Mucosa of descending colon (tissue), 3 donors: ENCODE data around the gene WDR89. TPM values are rescaled to one million over a fixed set of nuclear protein-coding genes. Genes with fewer than 3 reads are reported as not detected.

Experiments
- ATAC-seq: fragments of 200-7000 bp; cut with Tn5 transposase; one replicate; pipeline ENCODE4 v1.9.1; 2020; ENCODE audit warnings: mild to moderate bottlenecking, moderate library complexity
- DNase-seq, 3 donors: peaks; one replicate each; pipeline ENCODE4 v3.0.0-alpha.2; 2020
- H3K36me3 ChIP-seq: fragments of 200-600 bp; one replicate; pipeline ENCODE4 v1.8.0; 2021; ENCODE audit warnings: low read depth, mild to moderate bottlenecking
- H3K4me1 ChIP-seq: fragments of 200-600 bp; one replicate; pipeline ENCODE4 v1.8.0; 2021; ENCODE audit warnings: low read depth, mild to moderate bottlenecking
- H3K4me3 ChIP-seq: fragments of 200-600 bp; one replicate; pipeline ENCODE4 v1.8.0; 2021; ENCODE audit warnings: mild to moderate bottlenecking
- H3K9me3 ChIP-seq: fragments of 200-600 bp; one replicate; pipeline ENCODE4 v1.8.0; 2021; ENCODE audit warnings: mild to moderate bottlenecking
- CTCF ChIP-seq: fragments of 200-600 bp; IDR thresholded peaks from one replicate; pipeline ENCODE4 v1.8.0; 2022; ENCODE audit warnings: antibody characterized with exemption, mild to moderate bottlenecking
- intact Hi-C, 2 donors: fragments of 100-400 bp; cut with DNase I in 1 of 2; cut with micrococcal nuclease in 1 of 2; formaldehyde crosslinking; loops; one replicate each; pipeline versions ENCODE4 v1.11.0 to v1.11.1; 2022; cut with DNase I, micrococcal nuclease
- total RNA-seq, 3 donors: library from RNA; stranded (reverse); fragmentation: NEBNext Ultra II Directional in 2 of 3; extraction: Animal tissue kit (Norgen Biotek cat#: 25700) in 2 of 3; gene quantifications; one replicate each; pipeline versions ENCODE4 v1.2.1 to v1.2.4, GENCODE V29; 2021 to 2023
- donor health status: DM: no; HTN: no; CAD: no; lungs with moderate emphysema.
- donor health status: DM: no; HTN: no; CAD: no.
- donor health status: DM: no; HTN: yes; CAD: no.

The WDR89 gene
- total RNA-seq, 3 donors from 2014 or later: 8.5 to 13.5 (median 10.5) TPM

- intact Hi-C loops: no loop called here
- Histone ChIP-seq H3K4me1 (peaks cover 4% of the 10 kb centered on the region), H3K9me3 (peaks cover 3% of the 10 kb centered on the region), H3K4me3 (no peak overlapping the region), H3K36me3 (no peaks in the 10 kb centered on the region)
- TF ChIP-seq CTCF: no peak
- ATAC-seq (no peak), DNase-seq (no peak)
These were observed 78.2 kb downstream of the WDR89 start for GRCh38 chr14:63563370-63564026.

GRCh38 chr14:63562405-63562804 is 79.3 kb downstream of the WDR89 start:
- DNase-seq (no peak), ATAC-seq (no peak)
- H3K4me3 ChIP-seq: no peak overlapping the region
- intact Hi-C loops: no loop called here
- peaks cover 3% of the 10 kb centered on the region for H3K9me3 ChIP-seq
- TF ChIP-seq CTCF: no peak
- H3K36me3 ChIP-seq: no peaks in the 10 kb centered on the region
- H3K4me1 ChIP-seq: peaks cover 4% of the 10 kb centered on the region

- H3K4me3 ChIP-seq: no peak overlapping the region
- H3K36me3 ChIP-seq: no peaks in the 10 kb centered on the region
- ATAC-seq (no peak), DNase-seq (no peak)
- TF ChIP-seq CTCF: no peak
- H3K4me1 ChIP-seq: no peaks in the 10 kb centered on the region
- peaks cover 3% of the 10 kb centered on the region for H3K9me3 ChIP-seq
- intact Hi-C loops: no loop called here
These were observed 86.1 kb downstream of the WDR89 start for GRCh38 chr14:63555572-63555971.

- TF ChIP-seq CTCF: no peak
- intact Hi-C loops: no loop called here
- H3K4me1 ChIP-seq: no peaks in the 10 kb centered on the region
- no peak overlapping the region for H3K4me3 ChIP-seq
- H3K9me3 ChIP-seq: no peaks in the 10 kb centered on the region
- ATAC-seq (no peak), DNase-seq (no peak)
- H3K36me3 ChIP-seq: no peaks in the 10 kb centered on the region
These were observed 90.3 kb downstream of the WDR89 start for GRCh38 chr14:63551332-63551731.

DNA sequence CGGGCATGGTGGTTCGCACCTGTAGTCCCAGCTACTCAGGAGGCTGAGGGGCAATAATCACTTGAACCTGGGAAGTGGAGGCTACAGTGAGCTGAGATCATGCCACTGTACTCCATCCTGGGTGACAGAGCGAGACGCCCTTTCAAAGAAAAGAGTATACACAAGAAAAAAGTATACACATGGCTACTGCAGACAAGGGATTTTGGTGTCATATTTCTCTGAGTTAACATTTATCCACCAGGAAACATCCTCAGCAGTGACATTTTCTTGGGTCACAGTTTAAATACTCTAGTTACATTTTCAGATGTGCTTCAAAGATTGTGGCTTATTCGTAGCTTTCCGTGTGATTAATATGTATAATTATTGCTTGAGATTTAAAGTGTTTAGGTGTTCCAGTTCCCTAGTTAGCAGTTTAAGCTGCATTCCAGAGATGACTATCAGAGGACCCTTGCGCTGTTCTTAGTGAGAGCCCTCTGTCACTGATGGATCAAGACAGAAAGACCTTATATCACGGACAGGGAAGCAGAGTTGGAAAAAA is 93.8 kb downstream of the WDR89 start:
- DNase-seq (no peak), ATAC-seq (no peak)
- no peak for TF ChIP-seq CTCF
- no peak overlapping the region for H3K4me3 ChIP-seq
- intact Hi-C loops: loop anchor here in 1 of 2 donors (5.0 kb wide), 1 partner anchor 161 kb away; no protein-coding TSS in a partner anchor
- no peaks in the 10 kb centered on the region for H3K9me3 ChIP-seq
- no peaks in the 10 kb centered on the region for H3K36me3 ChIP-seq
- H3K4me1 ChIP-seq: peaks cover 5% of the 10 kb centered on the region

Other genes starting within 250 kb of the WDR89 start
- gene PPP2R5E, start 98.5 kb downstream of the WDR89 start, total RNA-seq: 10 to 100 TPM; 45.3 to 54.1 (median 51.6) TPM
- gene SGPP1, start 86.2 kb upstream of the WDR89 start, total RNA-seq: 10 to 100 TPM; 12.5 to 18.4 (median 17.0) TPM
- 100 to 1,000 TPM; 104 to 215 (median 174) TPM for gene SYNE2, start 211.1 kb upstream of the WDR89 start, total RNA-seq